Smooth muscle cell (in vitro differentiated cells): Measurements from ENCODE around the gene ANKRD17. TPM values are rescaled to one million over a fixed set of nuclear protein-coding genes. Genes with fewer than 3 reads are reported as not detected.
A peak's percentile ranks its signal among the peaks of the same experiment; 100 is the strongest.

ENCODE experiments used
- DNase-seq: peaks from one replicate; lab custom pipeline; 2025; ENCODE audit not compliant: unreplicated experiment; lab: John Stamatoyannopoulos, UW
- H2AFZ ChIP-seq: fragments of 200-600 bp; sonication (generic); 2 replicates; pipeline ENCODE4 v1.6.0; 2016; ENCODE audit warnings: antibody characterized with exemption, low read depth, mild to moderate bottlenecking
- H3F3A ChIP-seq: fragments of 200-600 bp; sonication (generic); 2 replicates; pipeline ENCODE4 v1.6.0; 2017; ENCODE audit warnings: antibody characterized with exemption, low read depth
- H3K27ac ChIP-seq: fragments of 200-600 bp; sonication (generic); 2 replicates; pipeline ENCODE4 v1.5.1; 2016; ENCODE audit warnings: low read depth, mild to moderate bottlenecking
- H3K27me3 ChIP-seq: fragments of 200-600 bp; sonication (generic); 2 replicates; pipeline ENCODE4 v1.6.1; 2016; ENCODE audit warnings: low read depth, mild to moderate bottlenecking
- H3K36me3 ChIP-seq: fragments of 200-600 bp; sonication (generic); 2 replicates; pipeline ENCODE4 v1.5.1; 2016; ENCODE audit warnings: low read depth
- H3K4me1 ChIP-seq: fragments of 200-600 bp; sonication (generic); 2 replicates; pipeline ENCODE4 v1.5.1; 2016; ENCODE audit warnings: low read depth
- H3K4me2 ChIP-seq: fragments of 200-600 bp; sonication (generic); 2 replicates; pipeline ENCODE4 v1.6.0; 2016; ENCODE audit warnings: mild to moderate bottlenecking
- H3K4me3 ChIP-seq: fragments of 200-600 bp; sonication (generic); 2 replicates; pipeline ENCODE4 v1.5.1; 2016; ENCODE audit warnings: mild to moderate bottlenecking
- H3K79me2 ChIP-seq: fragments of 200-600 bp; sonication (generic); 2 replicates; pipeline ENCODE4 v1.6.0; 2016; ENCODE audit warnings: low read depth, mild to moderate bottlenecking
- H3K9ac ChIP-seq: fragments of 200-600 bp; sonication (generic); 2 replicates; pipeline ENCODE4 v1.6.0; 2016; ENCODE audit warnings: low read depth
- H3K9me3 ChIP-seq: fragments of 200-600 bp; sonication (generic); replicated peaks from 2 replicates; pipeline ENCODE4 v1.5.1; 2016; ENCODE audit warnings: low read depth
- H4K20me1 ChIP-seq: fragments of 200-600 bp; sonication (generic); 2 replicates; pipeline ENCODE4 v1.6.0; 2016; ENCODE audit warnings: low read depth
- WGBS: methylation state at CpG from one replicate; pipeline ENCODE4 v1.1.7; 2016; ENCODE audit warnings: low lambda C conversion rate; 5-methylcytosine and 5-hydroxymethylcytosine counted together
- polyA plus RNA-seq: library from polyadenylated mRNA; unstranded; fragments of >200 nt; fragmentation: Nextera tagmentation; extraction: Ambion mirVana; gene quantifications from 2 replicates; pipeline ENCODE4 v1.2.1, GENCODE V29; 2016
- total RNA-seq: library from RNA; depleted of rRNA; stranded (reverse); fragments of >200 nt; gene quantifications from 2 replicates; pipeline ENCODE4 v1.2.3, GENCODE V29; 2014
- TF ChIP-seq, protein P1 (sequence below): fragments of 200-600 bp; sonication (generic); IDR thresholded peaks from 2 replicates; pipeline ENCODE4 v1.5.1; 2017; ENCODE audit warnings: borderline replicate concordance, mild to moderate bottlenecking, antibody characterized with exemption; ENCODE audit not compliant: insufficient read depth, poor library complexity, severe bottlenecking

ANKRD17 gene
- total and polyA plus RNA-seq, 2 experiments from 2014 or later = 29.7 to 58.0 TPM

DNA sequence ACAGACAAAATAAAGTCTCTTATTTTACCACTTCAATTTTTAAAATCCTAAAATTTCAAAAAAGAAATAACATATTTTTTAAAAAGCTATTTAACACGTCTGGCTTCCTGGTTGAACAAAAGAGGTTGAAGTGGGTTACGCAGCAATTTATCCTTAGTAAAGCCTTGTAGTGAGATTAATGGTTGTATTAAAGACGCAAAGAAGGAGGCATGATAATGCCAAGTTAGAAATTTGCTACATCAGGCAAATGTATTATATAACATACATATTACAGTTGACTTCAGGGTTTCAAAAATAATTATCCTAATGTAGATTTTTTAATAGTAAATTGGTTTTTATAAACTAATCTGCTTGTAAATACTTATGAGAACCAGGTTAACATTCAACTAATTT lies 35.3 kb downstream of the ANKRD17 start:
- Histone ChIP-seq H3K4me1 (peaks cover 20% of the 10 kb centered on the region), H4K20me1 (peaks cover 63% of the 10 kb centered on the region), H3F3A (peaks cover 18% of the 10 kb centered on the region), H3K9me3 (no peaks in the 10 kb centered on the region), H3K4me3 (peak overlapping the region; percentile 64), H3K79me2 (peaks cover 89% of the 10 kb centered on the region), H3K27me3 (no peaks in the 10 kb centered on the region), H3K4me2 (peak overlapping the region; percentile 88), H3K36me3 (no peaks in the 10 kb centered on the region), H2AFZ (no peak overlapping the region), H3K9ac (no peak overlapping the region), H3K27ac (peak overlapping the region; percentile 94)
- TF ChIP-seq, protein P1, sequence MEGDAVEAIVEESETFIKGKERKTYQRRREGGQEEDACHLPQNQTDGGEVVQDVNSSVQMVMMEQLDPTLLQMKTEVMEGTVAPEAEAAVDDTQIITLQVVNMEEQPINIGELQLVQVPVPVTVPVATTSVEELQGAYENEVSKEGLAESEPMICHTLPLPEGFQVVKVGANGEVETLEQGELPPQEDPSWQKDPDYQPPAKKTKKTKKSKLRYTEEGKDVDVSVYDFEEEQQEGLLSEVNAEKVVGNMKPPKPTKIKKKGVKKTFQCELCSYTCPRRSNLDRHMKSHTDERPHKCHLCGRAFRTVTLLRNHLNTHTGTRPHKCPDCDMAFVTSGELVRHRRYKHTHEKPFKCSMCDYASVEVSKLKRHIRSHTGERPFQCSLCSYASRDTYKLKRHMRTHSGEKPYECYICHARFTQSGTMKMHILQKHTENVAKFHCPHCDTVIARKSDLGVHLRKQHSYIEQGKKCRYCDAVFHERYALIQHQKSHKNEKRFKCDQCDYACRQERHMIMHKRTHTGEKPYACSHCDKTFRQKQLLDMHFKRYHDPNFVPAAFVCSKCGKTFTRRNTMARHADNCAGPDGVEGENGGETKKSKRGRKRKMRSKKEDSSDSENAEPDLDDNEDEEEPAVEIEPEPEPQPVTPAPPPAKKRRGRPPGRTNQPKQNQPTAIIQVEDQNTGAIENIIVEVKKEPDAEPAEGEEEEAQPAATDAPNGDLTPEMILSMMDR = no peak
- DNase-seq = no peak
- 33% methylated on average over 3 of the region's 3 CpGs for WGBS

DNA sequence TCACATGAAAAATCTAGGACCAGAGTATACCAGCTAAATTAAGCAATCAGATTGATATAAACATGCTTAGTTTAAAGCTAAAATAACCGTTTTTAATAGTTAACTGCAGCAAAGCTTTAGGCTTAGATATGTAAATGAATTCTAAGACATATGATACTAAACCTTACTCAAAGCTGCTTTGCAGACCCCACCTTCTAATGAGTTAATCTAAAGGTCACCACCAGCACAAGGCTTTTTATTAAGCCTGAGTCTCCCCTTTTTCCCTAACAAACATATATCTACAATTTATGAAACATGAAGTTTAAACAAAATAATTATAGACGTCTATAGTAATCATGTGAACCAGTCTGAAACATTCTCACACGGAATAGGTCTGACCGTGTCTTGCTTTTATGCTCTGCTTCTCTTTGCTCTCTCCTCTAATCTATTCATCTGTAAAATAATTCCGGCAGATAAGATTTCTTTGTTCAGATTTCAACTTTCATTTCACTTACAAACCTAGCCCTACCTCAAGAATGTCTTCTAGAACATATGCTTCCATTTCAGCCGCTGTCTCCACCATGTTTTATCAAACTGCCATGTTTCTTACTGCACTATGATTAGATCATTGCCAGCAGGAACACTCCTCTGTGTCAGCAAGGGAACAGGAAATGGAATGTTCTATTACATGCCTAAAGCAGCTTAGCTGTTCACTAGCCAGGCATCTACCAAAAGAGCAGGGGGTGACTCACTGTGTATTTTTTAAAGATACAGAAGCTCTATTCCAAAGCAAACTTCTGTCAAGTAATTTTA lies 35.9 kb downstream of the ANKRD17 start:
- no peaks in the 10 kb centered on the region for H3K36me3 ChIP-seq
- peak overlapping the region; percentile 64 for H3K4me3 ChIP-seq
- TF ChIP-seq, protein P1 = no peak
- no peaks in the 10 kb centered on the region for H3K27me3 ChIP-seq
- no peaks in the 10 kb centered on the region for H3K9me3 ChIP-seq
- H2AFZ ChIP-seq = peak overlapping the region; percentile 78
- no peak for DNase-seq
- H3K9ac ChIP-seq = peak overlapping the region; percentile 92
- peak overlapping the region; percentile 94 for H3K27ac ChIP-seq
- peaks cover 69% of the 10 kb centered on the region for H4K20me1 ChIP-seq
- peaks cover 20% of the 10 kb centered on the region for H3K4me1 ChIP-seq
- H3K79me2 ChIP-seq = peaks cover 89% of the 10 kb centered on the region
- WGBS = 26% methylated on average over 6 of the region's 6 CpGs
- peak overlapping the region; percentile 88 for H3K4me2 ChIP-seq
- peaks cover 18% of the 10 kb centered on the region for H3F3A ChIP-seq

DNA sequence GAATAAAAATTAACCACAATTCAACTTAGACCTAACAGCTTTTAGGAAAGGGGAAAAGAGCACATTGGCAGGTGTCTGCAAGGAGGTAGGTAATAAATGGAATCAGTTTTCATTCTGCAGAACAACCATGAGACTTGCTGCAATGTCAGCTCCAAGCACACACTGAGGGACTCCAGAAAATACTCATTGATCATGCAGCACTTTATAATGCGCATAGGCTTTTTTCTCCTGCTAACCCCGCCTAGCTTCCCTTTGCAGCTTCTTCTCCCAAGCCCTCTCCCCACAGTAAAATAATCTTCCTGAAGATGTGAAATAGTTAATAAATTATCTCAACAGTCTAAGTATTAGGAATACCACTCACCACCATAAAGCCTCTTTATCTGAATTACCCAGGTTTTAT lies 36.9 kb downstream of the ANKRD17 start:
- peaks cover 20% of the 10 kb centered on the region for H3K4me1 ChIP-seq
- peak overlapping the region; percentile 94 for H3K27ac ChIP-seq
- H3K27me3 ChIP-seq = no peaks in the 10 kb centered on the region
- peaks cover 71% of the 10 kb centered on the region for H4K20me1 ChIP-seq
- TF ChIP-seq, protein P1 = no peak
- 94% methylated on average over 2 of the region's 2 CpGs for WGBS
- H3K9ac ChIP-seq = peak overlapping the region; percentile 92
- no peaks in the 10 kb centered on the region for H3K9me3 ChIP-seq
- H3F3A ChIP-seq = peaks cover 18% of the 10 kb centered on the region
- H3K36me3 ChIP-seq = no peaks in the 10 kb centered on the region
- no peak overlapping the region for H2AFZ ChIP-seq
- peaks cover 89% of the 10 kb centered on the region for H3K79me2 ChIP-seq
- H3K4me2 ChIP-seq = peak overlapping the region; percentile 88
- DNase-seq = no peak
- peak overlapping the region; percentile 64 for H3K4me3 ChIP-seq

DNA sequence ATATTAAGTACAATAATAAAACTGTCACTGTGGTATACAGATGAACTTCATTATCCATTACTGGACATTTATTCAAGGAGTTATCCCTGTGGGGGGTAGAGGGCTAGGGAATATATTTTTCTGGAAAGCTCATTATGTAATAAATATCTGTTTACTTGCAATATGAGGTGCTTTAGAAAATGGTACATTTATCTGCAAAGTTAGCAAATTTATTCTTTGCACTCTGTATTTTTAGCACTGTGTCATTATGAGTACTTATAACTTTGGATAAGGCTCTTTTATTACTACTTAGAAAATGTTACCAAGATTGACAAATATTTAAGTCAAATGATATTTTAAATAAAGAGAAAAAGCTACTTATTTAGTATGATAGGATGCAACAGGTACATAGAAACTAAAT lies 37.8 kb downstream of the ANKRD17 start:
- H3K4me2 ChIP-seq = no peak overlapping the region
- H3K9ac ChIP-seq = no peak overlapping the region
- no peak overlapping the region for H3K27ac ChIP-seq
- peaks cover 20% of the 10 kb centered on the region for H3K4me1 ChIP-seq
- DNase-seq = no peak
- peaks cover 18% of the 10 kb centered on the region for H3F3A ChIP-seq
- TF ChIP-seq, protein P1 = no peak
- H3K27me3 ChIP-seq = no peaks in the 10 kb centered on the region
- no peaks in the 10 kb centered on the region for H3K9me3 ChIP-seq
- H4K20me1 ChIP-seq = peaks cover 74% of the 10 kb centered on the region
- H3K79me2 ChIP-seq = peaks cover 91% of the 10 kb centered on the region
- no peak overlapping the region for H3K4me3 ChIP-seq
- no peak overlapping the region for H2AFZ ChIP-seq
- H3K36me3 ChIP-seq = no peaks in the 10 kb centered on the region
